HG02642 (cell line): ENCODE measurements around the gene CIAO2B.
"Not testable (repeated sequence)": the region's sequence is repeated elsewhere in the genome, so short reads cannot be mapped to it uniquely, and the experiment has no call there.

ENCODE experiments used
- ATAC-seq: cut with Tn5 transposase; IDR thresholded peaks from one replicate; pipeline ENCODE4 v1.9.1; 2021; ENCODE audit warnings: mild to moderate bottlenecking; ENCODE audit not compliant: unreplicated experiment, poor library complexity

The CIAO2B gene

DNA sequence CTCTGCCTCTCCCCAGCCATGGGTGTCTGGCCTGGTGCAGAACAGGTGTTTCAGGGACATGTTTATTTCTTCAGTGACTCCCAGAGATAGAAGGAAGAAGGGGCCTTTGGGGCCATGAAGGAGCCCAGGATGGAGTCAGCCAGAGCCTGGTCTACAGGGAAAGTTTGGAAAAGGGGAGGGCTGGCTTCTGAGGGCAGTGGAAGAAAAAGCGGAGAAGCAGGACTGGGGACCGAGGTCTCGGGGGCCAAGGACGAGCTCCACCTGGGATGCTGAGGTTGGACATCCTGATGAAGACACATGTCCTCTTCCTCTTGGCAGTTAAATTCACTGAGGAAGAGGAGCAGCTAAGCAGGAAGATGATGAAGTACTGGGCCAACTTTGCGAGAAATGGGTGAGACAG lies 8.8 kb upstream of the CIAO2B start:
- ATAC-seq, result no peak

DNA sequence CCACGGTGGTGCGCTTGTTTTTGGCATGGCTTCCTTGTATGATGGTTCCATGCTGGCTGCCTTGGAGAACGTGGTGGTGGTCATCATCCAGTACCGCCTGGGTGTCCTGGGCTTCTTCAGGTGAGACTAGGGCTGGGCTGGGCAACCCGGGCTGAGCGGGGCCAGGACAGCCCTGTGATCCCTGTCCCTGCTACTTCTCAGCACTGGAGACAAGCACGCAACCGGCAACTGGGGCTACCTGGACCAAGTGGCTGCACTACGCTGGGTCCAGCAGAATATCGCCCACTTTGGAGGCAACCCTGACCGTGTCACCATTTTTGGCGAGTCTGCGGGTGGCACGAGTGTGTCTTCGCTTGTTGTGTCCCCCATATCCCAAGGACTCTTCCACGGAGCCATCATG lies 6.0 kb upstream of the CIAO2B start:
- ATAC-seq, result no peak

DNA sequence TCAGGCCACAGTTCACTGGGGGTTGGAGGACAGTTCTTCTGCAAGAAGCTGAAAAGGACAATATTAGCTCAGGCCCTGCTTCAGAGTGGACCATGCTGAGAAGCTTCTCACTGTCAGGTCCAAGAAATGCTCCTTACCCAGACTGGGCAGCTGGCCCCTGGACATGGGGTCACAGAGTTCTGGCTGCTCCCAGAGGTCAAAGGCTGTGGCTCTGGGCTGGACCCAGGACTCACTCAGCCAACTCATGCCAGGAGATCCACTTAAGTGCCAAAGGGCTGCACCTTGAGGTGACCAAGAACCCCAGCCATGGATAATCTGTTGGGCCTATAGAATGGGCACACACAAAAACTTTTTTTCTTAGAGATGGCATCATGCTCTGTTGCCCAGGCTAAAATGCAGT lies 5.2 kb upstream of the CIAO2B start:
- no peak for ATAC-seq

DNA sequence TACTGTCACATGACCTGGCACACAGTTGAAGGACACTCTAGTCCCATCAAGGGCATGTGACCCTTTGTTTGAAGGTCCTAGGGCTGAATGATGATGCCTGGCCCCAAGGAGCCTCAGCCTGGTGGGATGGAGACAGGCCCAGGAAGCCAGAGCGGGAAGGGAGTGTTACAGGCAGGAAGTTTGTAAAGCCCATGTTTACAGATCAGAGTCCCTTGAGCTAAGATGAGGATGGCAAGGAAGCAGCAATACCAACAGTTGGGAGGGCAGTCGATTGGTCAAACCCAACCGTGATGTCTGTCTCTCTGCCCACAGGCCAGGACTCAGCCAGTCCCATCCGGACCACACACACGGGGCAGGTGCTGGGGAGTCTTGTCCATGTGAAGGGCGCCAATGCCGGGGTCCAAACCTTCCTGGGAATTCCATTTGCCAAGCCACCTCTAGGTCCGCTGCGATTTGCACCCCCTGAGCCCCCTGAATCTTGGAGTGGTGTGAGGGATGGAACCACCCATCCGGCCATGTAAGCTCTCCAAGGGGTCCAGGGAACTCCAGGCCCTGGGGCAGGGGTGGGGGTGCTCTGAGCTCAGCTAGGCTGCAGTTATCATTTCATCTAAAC lies 3.6 kb upstream of the CIAO2B start:
- ATAC-seq, result no peak

DNA sequence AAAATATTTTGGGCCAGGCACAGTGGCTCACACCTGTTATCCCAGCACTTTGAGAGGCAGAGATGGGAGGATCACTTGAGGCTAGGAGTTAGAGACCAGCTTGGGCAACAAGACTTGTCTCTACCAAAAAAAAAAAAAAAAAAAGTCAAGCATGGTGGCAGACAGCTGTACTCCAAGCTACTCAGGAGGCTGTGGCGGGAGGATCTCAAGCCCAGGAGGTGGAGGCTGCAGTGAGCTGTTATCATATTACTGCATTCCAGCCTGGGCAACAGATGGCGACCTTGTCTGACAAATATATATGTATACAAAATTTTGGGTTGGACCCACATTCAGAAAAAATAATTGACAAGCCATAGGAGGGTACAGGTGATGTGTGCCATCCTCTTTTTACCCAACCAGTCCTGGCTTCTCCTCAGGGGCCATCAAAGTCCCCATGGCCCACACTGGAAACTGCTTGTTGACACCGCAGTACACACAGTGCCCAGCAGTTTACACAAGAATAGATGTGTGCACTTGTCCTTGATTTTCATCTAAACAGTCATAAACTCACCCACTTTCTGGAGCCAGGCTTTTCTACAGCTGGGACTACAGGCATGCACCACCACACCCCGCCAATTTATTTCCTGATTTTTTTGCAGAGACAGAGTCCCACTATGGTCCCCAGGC lies 2.8 kb upstream of the CIAO2B start:
- no peak for ATAC-seq

DNA sequence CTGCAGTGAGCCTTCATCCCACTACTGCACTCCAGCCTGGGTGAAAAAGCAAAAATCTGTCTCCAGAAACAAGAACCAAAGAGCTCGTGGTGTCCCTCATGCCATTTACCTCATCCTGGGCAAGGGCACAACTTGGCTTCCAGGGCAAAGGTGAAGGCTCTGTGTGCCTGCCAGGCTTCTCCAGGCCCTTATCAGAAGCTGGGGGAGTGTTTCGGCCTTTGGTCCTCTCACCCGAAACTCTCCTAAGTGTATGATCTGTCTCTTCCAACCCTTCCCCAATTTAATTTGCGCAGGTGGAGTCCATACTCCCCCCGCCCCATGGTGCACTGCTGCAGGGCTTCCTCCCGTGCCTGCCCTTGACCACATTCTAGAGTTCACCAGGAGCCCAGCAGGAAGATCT lies 2.3 kb upstream of the CIAO2B start:
- no peak for ATAC-seq

DNA sequence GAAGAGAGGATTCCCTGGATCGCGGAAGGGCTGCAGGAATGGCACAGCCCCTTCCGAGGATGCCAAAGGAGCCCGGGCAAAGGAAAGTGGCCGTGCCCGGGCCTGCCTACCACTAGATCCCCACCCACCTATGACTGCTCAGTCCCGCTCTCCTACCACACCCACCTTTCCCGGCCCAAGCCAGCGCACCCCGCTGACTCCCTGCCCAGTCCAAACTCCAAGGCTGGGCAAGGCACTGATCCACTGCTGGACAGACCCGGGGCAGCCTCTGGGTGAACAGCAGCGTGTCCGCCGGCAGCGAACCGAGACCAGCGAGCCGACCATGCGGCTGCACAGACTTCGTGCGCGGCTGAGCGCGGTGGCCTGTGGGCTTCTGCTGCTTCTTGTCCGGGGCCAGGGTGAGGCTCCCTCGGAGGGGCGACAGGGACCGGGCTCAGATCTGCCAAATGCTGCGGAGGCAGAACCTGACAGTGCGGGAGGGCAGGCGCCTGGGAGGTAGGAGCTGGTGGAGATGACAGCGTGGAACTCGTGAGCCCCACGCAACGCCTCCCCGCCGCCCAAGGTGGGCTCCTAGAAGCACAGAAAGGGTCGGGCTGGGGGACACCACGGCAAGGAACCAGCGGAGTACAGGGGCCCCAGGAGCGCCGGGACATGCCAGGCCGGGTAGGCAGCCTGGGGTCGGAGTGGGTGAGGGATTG lies 1.3 kb upstream of the CIAO2B start, which contains the start of gene CES2:
CES2 (plus strand) TSS at position 203 of the 698 bp plus-strand sequence; CDS start at position 323, 120 bp downstream.
- no peak for ATAC-seq

DNA sequence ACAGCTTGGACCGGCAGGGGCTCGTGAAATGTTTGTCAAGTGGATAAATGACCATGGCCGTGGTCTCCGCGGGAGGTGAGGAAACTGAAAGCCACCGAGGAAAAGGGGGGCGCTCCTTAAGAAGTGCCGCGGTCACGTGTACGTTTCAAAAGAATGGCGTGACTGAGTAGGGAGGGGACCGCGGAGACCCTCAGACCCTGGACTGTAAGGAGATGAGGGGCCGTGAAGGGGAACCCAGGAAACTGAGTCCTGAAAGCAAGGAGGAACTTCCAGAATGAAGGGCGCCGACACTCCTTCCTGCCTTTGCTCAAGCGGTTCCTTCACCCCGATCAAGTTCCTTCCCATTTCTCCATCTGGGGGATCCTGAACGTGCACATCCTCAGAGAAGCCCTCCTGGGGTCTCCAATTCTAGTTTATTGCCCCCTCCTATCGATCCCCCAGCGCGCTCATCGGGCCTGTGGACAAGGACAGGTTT lies 674 bp upstream of the CIAO2B start:
- not testable (repeated sequence) for ATAC-seq

DNA sequence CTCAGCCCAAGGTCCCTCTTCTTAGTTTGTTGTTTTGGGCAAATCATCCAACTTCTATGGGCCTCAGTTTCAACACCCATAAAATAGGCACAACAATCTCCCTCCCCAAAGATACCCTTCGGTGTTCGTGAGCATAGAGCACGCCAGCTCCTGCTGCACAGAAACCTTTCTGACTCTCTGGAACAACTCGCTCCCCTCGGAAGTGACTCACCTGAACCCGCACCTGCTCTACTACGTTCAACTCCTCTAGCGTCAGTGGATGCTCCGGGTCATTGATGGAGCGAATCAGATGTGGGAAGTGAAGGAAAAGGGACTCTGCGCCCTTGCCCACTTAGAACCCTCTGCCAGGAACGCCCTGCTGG lies 445 bp downstream of the CIAO2B start:
- no peak for ATAC-seq

DNA sequence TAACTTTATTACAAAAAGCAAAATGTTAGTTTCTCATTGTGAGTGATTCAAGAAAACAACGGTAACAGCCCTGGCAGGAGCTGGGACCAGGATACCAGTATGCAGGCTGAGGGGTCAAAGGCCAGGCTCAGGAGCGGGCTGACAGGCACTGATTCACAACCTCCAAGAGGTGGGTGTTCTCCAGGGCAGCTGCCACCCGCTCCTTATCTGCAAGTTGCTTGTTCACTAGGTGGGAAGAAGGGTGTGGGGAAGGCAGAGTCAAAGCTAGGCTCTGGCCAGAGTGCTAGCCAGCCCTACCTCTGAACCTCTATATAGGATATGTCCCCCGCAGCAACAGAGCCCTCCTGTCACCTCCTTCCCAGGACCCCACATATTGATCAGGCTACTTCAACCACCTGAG lies 2.1 kb downstream of the CIAO2B start:
- ATAC-seq, result no peak

DNA sequence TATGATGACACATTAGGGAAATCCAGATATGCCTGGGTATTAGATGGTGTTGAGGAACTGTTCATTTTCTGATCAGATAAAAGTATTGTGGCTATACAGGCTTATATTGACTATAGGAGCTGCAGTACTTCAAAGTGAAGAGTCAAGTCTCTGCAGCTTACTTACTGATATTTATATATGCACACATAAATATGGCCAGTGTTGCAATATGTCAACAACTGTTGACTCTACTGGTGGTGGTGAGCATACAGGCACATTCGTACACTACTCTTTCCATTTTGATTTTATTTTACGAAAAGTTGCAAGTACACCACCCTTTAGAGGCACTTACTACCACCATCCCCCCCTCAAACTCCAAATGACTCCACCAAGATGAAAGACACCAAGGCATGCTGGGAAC lies 2.5 kb downstream of the CIAO2B start:
- no peak for ATAC-seq

DNA sequence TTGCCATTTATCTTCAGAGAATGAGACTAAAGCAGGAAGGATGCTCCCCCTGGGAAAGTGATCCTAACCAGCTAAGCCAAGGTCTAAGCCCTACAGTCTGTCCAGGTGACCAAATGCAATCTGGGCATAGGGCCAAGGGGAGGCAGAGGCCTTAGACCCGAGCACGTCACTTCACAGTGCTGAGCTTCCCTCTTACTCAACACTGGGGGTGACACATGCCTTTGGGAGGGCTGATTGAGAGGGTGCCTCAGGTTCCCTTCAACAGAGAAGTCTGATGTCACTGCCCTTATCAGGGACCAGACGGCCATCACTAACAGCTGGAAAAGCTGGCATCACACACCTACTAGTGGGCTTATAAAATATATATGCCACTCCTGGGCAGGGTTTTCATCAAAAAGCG lies 4.0 kb downstream of the CIAO2B start:
- no peak for ATAC-seq

DNA sequence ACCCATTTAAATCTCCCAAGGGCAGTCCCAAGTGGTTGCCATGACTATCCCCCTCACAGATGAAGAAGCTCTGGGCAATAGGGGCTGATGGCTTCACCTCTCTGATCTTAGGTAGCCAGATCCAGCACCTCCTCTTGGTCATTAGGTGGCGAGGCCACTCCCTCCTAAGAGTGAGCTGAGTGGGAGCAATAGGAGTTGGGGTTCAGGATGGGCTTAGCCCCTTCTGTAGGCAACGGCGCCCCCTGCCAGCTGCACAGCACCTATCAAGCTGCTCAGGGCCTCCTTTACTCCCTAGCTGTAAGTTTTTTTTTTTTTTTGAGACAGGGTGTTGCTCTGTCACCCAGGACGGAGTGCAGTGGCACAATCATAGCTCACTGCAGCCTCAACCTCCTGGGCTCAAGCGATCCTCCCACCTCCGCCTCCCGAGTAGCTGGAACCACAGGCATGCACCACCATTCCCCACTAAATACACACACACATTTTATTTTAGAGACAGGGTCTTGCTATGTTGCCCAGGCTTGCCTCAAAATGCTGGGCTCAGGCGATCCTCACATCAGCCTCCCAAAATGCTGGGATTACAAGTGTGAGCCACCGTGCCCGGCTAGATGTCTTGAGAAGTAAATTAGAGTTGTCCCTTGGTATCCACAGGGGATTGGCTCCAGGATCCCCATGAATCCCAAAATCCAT lies 5.4 kb downstream of the CIAO2B start:
- no peak for ATAC-seq

DNA sequence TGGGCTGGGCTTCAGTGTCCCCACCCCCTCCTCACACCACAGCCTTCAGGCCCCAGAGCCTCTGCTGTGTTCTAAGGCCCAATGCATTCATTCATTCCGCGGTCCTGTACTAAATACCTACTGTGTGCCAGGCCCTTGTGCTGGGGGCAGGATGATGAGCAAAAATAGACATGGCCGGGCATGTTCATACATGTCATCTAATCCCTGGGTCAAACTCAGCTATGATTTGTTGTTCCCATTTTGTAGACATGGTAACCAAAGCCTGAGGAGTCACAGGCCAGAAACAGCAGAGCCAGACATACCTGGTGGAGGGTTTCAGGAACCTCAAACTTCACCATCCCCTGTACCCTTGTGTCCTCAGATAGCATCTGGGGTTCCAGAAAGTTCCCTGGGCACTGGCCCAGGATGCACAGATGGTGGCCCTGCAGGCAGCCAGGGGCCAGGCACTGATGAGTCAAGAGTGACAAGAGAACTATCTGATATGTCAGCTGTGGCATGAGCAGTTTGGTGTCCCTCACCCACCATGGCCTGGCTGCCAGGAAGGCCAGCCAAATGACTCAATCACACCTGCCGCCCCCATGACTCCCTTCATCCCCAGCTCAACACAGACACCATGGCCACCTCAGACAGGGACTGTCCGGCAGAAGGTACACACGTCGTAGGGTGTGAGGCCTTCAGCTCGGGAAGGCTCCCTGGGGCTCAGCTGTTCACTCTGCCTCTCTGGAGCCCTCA lies 6.1 kb downstream of the CIAO2B start:
- ATAC-seq, result no peak

DNA sequence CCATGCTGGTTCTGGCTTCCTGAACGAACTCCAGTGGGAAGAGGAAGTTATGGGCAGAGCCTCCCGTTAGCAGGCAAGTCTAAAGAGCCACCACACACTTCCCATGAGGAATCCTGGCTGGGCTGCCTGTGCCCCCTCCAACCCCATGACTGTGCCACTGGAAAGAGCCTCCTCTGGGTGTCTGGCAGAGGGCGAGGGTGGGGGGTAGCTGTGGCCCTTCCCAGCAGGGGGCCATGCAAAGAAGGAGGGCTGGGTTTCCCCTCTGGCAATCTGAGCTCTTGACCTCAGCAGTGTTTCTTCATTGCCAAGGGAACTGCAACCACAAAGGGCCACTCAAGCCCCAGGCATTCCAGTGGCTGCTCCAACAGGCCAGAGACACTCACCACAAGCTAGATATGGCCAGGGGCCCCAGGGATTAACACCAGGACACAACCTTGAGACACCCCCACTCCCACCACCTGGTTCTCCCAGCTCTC lies 7.2 kb downstream of the CIAO2B start:
- ATAC-seq, result no peak

DNA sequence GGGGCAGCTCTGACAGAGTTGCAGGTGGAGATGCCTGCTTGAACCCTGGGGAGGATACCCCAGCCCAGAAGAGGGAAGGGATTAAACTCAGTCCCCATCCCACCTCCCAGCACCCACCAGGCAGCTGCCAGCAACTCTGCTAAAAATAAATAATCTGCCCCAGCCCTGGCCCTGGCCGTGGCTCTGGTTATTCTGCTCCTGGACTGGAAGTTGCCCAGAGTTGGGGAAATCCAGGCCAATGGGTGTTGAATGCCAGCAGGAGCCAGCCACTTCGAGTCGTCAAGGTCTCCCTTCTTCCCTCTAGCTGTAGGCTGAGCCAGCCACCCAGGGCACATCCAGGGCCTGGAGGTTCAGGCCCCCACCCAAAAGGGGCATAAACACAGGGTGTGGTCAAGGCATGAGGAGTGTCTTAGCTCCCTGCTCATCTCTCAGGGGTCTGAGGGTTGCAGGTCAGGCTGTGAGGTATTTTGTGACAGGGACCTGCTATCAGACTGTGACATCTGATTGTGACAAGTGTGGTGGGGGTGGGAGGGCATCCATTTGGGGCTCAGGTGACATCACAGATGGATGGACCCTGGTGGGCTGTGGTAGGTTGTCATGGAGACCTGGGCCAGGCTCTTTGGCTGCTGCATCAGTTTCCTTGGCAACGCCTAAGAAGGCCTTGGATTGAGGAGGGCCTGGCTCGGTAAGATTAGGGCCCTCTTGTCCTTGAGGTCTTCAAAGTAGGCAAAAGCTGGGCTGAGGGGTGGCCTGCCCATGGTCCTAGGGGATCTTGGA lies 7.8 kb downstream of the CIAO2B start:
- no peak for ATAC-seq

DNA sequence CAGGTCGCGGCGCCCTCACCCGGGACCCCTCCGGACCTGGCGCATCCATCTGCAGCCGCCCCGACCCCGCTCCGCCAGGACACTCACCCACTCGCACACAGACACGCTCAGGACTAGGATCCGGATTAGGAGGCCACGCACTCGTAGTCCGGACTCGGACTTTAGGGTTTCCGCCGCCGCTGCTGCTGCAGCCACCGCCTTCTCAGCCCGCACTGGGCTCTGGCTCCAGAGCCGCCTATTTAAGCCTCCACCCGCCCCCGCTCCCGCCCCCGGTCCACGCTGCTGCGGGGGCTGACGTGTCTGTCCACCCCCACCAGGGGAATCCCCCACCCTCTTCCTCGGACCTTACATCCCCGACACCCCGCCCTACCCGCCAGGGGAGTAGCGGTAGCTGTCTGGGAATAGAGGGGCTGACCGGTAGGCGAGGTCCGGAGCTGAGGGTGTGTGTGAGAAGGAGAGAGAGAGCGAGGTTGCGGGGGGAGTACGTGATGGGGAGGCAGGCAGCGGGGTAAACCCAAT lies 8.8 kb downstream of the CIAO2B start, which contains the start of gene RRAD:
RRAD (minus strand) TSS at position 214 of the 519 bp plus-strand sequence. CDS start 356 bp downstream, outside the sequence.
- ATAC-seq, result no peak

DNA sequence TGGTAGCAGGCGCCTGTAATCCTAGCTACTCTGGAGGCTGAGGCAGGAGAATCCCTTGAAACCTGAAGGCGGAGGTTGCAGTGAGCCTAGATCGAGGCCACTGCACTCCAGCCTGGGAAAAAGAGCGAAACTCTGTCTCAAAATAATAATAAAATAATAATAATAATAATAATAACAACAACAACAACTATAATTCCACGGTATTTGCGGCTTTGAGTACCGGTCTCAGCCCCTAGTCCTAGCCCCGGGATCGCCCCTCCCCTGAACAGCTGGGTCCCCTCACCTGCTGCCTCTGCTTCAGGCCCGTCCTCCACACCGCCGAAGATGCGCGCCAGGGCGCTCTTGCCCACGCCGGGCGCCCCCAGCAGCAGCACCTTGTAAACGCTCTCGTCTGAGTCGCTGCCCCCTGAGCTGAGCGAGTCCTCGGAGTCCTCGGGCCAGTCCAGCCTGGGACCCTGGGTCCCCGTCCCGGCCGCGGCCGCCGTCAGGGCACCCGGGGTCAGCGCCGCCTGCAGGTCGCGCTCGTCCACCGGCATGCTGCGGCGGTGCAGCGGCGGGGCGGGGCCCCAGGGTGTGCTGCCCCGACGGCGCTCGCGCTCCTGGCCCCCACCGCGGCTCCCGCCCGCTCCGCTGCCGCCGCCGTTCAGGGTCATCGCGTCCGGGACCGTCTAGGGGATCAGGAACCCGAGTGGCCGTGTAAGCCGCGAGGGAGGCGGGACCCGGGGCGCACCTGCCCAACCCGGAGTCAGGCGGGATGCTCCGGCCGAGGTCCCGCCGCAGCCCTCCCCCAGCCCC lies 9.5 kb downstream of the CIAO2B start:
- ATAC-seq, result no peak
